GM12878 (cell line): ENCODE measurements around the gene TNRC6C.

Experiments used
- GABPA ChIP-seq: IDR thresholded peaks from 2 replicates; pipeline ENCODE4 v1.6.1; 2014; ENCODE audit warnings: antibody characterized with exemption, low read depth, mild to moderate bottlenecking, inconsistent platforms
- MXI1 ChIP-seq: fragments of 150-350 bp; IDR thresholded peaks from 2 replicates; pipeline ENCODE4 v1.6.1; 2011; ENCODE audit warnings: low read depth, mild to moderate bottlenecking, inconsistent platforms, low read length, improper control_type of control experiment

GRCh38 chr17:78057113-78057740 lies 98.7 kb downstream of the TNRC6C start:
- TF ChIP-seq GABPA (no peak), MXI1 (no peak)
